DMS 273 treated with DMSO at 0.1 percent for 48 hours (cell line): ENCODE data around the gene DAB1.

Source experiments
- DNase-seq: peaks from one replicate; lab custom pipeline; 2025; lab: John Stamatoyannopoulos, UW

The DAB1 gene

GRCh38 chr1:57423656-57424211 lies at the start of gene DAB1:
DAB1 (minus strand) TSS chr1:57424060; CDS start chr1:57291030, 133,030 bp downstream.
- no peak for DNase-seq

DNA sequence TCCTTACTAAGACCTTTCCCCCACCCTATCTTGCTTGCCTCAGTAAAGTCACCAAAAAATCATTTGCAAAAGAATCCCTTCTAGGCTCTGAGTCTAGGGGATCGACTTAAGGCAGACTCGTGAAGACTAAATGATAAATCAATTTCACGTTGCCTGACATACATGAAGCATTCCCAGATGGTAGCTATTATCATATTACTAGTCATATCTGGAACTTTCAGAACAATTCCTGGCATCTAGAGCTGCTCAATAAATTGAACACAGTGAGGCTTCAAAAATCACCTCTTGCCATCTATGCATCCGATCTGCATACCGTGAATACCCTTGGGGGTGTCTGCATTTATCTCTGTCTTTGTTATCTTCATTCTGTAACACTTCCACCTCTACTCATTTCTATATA lies 49.6 kb upstream of the DAB1 start:
- no peak for DNase-seq

- DNase-seq: no peak
Observed at GRCh38 chr1:57471995-57472394, 48.1 kb upstream of the DAB1 start.

DNA sequence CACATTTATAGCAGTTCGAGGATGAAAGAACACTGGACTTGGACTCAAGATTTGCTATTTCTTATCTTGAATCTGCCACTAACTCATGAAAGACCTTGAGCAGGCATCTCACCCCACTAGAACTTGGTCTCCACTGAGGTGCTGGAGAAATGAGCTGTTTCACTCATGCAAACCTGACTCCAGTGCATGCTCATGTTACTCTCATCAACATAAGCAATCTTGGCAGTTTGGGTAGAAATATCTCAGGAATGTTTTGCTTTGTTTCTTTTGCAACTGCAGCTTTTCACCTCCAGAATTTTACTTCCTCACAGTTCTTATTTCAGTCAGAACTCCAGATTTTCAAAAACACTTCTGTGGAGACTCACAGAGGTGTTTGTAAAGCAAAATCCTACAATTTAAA lies 46.2 kb upstream of the DAB1 start:
- DNase-seq: no peak

DNA sequence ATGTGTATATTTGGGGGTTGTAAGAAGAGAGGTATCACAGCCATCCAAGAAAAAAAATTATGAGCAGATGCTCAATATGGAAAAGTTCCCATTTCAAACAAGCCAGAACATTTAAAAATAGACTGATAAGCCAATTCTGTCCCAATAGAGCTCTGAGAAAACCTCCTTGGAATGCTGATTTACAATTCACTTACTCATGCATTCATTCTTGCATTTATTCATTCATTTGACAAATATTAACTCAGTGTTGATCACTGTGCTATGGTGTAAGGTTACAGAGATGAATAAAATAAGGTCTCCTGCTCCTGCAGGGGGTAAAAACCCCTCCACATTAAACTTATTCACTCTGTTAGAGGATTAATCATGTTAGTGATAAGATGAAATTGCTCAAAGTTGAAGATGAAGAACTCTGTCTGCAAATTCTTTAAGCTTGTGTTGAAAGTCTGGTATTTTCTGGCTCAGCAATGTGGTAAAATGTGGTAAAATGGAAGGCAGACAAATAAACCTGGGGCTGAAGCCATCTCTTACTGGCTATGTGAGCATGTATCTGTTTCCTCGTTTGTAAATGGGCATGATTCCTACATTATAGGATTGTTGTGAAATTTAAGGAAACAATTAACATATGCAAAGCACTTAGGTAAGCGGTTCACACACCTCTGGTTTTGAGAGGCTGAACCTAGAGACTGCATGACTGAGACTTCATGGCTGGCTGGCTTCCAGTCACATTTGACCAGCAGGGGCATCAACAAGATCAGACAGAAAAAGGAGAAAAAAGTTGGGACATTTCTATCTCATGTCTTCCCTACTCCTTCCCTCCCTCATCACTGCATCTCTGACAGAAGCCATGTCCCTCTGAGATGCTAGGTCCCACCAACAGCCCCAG lies 45.0 kb upstream of the DAB1 start:
- no peak for DNase-seq

DNA sequence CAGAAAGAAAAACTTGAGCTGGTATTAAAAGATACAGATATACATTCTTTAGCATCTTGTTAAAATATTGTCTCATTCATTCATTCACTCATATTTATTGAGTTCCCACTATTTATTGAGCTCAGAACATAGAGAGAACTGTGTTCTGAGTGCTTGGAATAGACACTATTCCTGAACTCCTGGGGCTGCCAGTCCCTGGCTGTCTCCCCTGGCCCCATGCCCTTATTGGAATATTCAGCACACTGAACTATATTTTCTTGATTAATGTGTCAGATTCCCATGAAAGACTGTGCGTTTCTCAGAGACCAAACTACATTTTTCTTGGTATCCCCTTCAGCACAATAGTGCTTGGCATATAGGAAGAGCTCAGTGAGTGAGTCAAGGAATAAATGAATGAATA lies 44.0 kb upstream of the DAB1 start:
- DNase-seq: no peak

DNA sequence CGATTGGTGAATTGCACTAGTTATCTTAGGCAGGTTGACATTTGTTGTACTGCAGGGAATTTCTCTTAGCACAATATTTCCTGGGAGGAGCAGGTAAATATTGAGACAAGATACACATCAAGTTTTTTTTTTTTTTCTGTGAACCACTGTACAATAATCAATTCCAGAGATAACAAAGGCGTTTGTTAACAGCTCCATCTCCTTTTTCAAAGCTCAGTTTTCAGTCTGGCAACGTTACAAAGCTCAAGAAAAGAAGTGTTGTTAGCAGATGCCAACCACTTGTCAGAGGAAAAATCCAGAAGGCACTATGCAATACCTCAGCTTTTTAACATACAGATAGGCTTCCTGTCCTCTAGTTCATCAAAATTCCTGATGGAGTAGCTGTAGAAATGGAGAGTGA lies 40.9 kb upstream of the DAB1 start:
- no peak for DNase-seq

- DNase-seq: no peak
Observed at GRCh38 chr1:57463343-57463742, 39.5 kb upstream of the DAB1 start.

- DNase-seq: no peak
Observed at GRCh38 chr1:57461405-57461804, 37.5 kb upstream of the DAB1 start.

- no peak for DNase-seq
Observed at GRCh38 chr1:57451516-57451915, 27.7 kb upstream of the DAB1 start.

- no peak for DNase-seq
Observed at GRCh38 chr1:57450981-57451380, 27.1 kb upstream of the DAB1 start.

- no peak for DNase-seq
Observed at GRCh38 chr1:57447551-57447950, 23.7 kb upstream of the DAB1 start.

- no peak for DNase-seq
Observed at GRCh38 chr1:57443004-57443403, 19.1 kb upstream of the DAB1 start.

DNA sequence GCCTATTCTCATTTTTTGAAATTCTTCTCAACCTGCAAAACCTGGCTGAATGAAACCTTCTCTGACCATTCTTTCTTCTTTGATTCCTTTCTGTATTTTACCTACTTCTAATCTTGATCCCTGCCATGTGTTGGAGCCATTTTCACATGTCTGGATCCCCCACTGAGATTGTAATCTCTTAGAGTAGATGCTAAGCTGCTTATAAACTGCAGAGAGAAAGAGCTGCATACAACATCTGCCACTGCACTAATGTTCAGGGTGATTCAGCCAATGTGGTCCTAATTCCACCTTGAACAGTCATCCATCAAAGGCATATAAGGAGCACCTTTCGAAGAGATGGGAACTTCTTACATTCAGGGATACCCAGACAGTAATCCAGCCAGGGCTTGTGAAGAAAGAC lies 16.2 kb upstream of the DAB1 start:
- no peak for DNase-seq

DNA sequence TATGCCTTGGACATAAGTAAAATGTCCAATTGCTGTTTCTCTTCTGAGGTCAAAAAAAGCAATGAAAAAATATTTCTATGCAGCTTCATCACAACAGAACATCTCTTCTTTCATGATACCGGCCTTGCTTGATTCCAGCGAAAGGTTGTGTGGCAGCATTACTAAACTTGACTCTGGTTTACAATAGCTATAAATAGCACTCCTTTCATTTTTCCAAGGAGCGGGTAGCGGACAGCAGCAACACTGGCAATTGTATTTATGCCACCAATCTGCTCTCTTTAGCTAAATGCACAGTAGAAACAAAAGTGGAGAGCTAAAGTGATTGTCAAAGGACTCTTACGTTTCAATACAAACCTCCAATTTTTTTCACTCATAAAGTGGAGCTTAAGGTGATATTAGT lies 7.5 kb upstream of the DAB1 start:
- DNase-seq: no peak

- peak; percentile 41 for DNase-seq
Observed at GRCh38 chr1:57424231-57425027, 569 bp upstream of the DAB1 start.

DNA sequence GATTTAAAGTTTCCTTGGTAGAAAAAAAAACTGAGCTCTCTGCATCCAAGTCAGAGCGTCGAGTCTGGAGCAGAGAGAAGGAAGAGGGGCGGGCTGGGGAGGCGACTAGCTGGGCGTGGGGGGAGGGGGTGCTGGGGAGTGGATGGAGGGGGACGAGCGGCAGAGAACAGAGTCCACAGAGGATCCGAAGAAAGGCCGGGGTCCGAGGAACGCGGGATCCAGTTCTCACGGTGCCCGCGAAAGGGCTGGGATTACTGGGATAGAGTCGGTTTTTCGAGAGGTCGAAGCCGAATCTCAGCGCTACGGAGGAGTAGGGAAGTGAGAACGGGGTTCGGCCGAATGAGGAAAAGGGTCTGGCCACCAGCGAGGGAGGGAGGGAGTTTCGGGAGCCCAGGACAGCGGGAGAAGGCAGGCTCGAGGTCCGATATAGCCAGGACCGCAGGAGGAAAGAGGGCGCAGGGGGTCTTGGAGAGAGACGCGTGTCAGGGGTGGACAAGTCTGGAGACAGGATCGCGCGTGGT lies 665 bp downstream of the DAB1 start:
- no peak for DNase-seq

DNA sequence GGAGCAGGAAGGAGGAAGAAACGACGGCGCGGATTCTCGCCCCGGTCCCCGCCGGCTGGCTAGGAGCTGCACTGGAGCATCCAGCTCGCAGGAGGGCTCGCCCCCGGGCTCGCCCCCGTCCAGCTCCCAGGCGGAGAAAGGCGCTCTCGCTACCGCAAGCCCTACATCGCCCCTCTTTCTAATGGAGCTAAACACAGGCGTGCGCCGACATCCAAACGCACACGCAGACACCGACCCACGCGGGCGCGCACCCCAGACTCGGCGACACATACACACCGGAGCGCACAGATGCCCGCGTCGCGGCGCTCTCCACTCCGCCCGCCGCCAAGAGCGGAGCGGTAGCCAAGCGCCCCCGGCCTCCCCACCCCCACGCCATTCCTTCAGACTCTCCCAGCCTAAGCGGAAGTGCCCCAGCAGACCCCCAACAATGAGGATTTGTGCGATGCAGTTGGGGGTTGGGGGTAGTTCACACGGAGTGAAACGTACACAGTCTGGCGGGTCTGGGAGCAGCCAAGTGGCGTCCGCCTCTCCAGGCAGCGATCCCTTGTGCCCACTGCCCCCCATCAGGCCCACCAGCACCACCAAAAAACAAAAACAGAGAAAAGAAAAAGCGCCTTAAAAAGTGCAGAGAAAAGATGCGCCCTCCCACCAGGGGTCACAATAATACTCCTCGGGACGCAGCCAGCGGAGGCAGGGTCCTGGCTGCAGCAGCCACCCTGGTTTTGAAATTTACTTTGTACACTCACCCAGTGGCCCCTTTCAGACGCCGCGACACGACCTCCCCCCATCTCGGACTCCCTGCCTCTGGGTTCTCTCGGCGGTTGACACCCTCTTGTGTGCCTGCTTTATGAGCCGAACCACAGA lies 1.4 kb downstream of the DAB1 start:
- DNase-seq: no peak

DNA sequence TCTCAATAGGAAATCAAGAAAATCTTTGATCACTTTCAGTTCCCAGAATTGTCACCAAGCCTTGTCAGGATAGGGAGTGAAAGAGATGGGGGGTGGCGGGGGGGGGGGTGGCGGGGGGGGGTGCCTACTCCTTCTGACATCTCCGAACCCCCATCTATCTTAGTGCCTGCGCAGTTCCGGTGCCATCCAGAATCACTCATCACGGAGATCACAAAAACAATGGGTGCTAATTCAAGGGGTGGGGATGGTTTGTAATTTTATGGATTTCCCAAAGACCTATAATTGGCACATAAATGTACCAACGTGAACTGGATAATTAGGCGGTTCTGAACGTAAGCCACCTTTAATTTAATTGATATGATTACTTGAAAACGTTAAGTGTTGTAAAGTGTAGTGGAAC lies 2.1 kb downstream of the DAB1 start:
- DNase-seq: no peak

DNA sequence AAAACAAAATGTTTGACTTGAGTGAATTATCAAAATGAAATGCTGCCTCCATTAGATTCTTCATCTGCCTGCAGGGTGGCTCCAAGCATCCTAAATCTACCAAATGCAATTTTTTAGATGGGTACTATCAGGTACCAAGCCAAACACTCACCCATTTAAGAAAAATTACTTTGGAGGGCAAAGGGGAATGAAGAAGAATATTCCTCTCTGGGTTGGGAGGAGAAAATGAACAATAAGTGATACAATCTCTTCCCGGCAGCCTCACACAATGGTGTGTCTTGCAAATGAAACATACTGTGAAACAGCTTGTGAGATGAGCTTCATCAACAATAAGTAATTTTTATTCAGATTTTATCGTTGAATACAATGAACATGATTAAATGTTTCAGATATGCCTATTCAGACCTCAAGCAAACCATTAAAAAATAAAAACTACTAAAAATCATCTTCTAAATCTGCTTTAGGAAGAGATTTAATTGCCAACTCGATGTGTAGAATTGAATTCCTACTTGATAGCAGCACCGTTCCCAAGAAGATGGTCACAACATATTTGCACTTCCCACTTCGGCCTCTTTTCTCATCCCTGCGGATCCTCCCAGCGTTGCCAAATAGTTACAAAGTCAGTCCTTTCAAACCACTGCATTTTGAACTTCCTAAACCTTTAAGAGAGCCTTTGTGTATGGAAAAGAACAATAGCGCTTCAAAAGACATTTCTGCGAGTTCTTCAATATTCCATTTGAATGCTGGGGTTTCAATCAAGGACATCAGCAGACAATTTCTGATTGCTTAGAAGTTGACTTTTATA lies 2.7 kb downstream of the DAB1 start:
- no peak for DNase-seq

DNA sequence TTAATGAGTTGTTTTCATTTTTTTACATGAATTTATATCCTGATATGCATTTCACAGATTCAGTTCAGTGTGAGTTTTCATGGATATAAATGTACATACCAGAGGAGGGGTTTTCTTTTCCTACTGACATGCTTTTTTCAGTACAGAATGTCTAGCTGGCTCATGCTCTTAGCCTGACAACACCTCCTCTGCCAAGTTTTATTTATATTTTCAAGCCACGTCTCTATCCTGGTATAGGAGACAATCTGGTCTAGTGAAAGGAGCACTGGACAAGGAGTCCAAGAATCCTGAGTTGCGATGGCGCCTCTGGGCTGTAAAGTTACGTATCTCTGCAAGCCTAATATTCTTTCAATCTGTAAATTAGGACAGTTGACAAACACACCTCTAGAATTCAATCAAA lies 4.9 kb downstream of the DAB1 start:
- no peak for DNase-seq
